GM23248 (cell line): ENCODE results near the gene SH3RF1.

Experiments
- EZH2 ChIP-seq: fragments of 200-600 bp; sonication (generic); IDR thresholded peaks from 2 replicates; pipeline ENCODE4 v1.6.1; 2018; ENCODE audit warnings: antibody characterized with exemption, mild to moderate bottlenecking; ENCODE audit not compliant: insufficient read depth, poor library complexity, severe bottlenecking
- EZH2phosphoT487 ChIP-seq: fragments of 200-600 bp; sonication (generic); IDR thresholded peaks from 2 replicates; pipeline ENCODE4 v1.6.1; 2018; ENCODE audit warnings: antibody characterized with exemption, moderate library complexity, mild to moderate bottlenecking, low read depth; ENCODE audit not compliant: insufficient read depth

GRCh38 chr4:169198167-169198566 lies 72.6 kb downstream of the SH3RF1 start:
- TF ChIP-seq EZH2phosphoT487, result no peak
- TF ChIP-seq EZH2, result no peak
